Measurements from ENCODE around the gene ZNF830.
"Not testable (repeated sequence)": the region's sequence is repeated elsewhere in the genome, so short reads cannot be mapped to it uniquely, and the experiment has no call there.

Gene ZNF830

DNA sequence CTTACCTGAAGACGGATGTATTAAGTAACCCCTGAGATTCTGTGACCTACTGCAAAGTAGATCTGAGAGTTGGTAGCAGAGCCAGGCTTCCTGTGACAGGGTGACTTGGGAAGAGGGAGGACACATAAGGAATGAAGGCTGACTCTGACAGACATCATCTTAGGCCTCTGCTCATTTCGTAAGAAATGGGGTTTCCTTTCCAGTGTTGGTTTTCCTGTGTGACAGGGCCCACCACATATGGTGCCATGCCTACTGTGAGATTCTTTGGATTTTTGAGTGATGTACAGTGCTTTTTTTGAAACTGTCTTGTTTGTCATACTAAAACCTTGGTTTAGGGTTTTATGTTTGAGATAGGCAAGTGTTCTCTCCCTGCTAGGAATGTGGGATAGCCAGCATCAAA is 31.7 kb downstream of the ZNF830 start:
- no peak for DNase-seq

- no peak for DNase-seq
Measured at GRCh38 chr17:34996422-34997285, 35.3 kb downstream of the ZNF830 start.

DNA sequence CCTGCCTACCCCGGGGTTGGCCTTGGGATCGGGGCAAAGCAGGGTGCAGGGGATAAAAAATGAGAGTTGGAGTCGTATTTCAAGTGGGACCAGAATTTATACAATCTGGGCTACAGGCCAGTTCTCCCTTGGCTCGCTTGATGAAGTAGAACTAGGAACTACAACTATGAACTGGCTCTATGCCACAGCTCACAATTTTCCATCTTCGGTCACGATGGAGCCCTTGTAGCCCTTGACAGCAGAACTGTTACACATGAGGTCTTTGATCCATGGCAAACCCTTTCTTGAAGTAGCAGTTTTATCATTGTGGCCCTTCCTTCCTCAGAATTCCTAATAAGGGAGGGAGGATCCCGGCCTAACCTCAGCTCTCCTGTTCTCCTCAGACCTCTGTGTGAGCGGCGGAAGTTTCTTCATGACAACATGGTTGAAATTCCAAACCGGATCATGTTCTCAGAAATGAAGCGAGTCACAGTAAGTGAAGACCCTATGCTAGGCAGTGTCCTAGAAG is 36.1 kb downstream of the ZNF830 start:
- DNase-seq: peak; percentile 25

- DNase-seq: no peak
Measured at GRCh38 chr17:34998205-34998604, 36.9 kb downstream of the ZNF830 start.

DNA sequence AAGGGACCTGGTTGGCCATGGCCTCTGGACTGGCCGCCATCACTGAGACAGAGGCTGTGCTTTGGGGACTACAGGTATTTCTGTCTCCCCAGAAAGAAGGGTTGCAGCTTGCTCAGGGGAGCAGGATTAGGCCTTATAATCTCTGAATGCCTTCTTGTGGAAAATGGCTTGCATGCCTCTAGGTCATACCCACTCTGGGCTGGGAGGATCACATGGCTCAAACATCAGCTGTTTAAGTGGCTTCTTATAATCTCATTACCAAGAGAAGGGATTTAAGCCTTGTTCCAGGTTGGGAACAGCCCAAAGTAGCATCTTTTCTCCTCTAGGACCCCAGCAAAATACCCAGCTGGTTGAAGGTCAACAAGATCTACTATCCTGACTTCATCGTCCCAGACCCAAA is 38.1 kb downstream of the ZNF830 start:
- DNase-seq: no peak

DNA sequence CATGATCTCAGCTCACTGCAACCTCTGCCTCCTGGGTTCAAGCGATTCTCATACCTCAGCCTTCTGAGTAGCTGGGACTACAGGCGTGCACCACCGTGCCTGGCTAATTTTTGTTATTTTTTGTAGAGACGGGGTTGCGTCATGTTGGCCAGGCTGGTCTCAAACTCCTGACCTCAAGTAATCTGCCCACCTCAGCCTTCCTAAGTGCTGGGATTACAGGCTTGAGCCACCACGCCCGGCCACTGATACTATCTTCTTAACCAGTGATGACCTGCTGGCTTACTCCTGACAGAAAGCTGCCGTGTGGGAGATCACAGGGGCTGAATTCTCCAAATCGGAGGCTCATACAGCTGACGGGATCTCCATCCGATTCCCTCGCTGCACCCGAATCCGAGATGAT is 39.6 kb downstream of the ZNF830 start:
- not testable (repeated sequence) for DNase-seq

DNA sequence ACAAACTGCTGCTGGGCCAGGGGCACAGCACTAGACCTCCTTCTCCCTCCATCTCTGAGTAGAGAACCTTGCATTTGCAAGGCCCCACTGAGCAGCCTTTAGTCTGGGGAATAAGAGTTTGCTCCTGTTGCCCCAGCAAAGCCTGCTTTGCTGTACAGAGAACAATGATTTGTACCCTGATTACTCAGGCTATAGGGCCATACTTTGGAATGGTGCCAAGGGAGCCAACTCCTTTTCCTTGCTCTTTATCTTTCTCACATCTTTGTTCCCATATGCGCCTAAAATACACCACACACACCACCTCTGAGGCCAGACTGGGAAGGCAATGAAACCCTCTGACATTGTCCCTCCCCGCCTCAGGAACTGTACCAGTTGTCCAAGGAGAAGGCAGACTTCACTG is 40.2 kb downstream of the ZNF830 start:
- no peak for DNase-seq

GRCh38 chr17:35002876-35003551 is 41.7 kb downstream of the ZNF830 start:
- no peak for DNase-seq

GRCh38 chr17:35003778-35004177 is 42.4 kb downstream of the ZNF830 start:
- DNase-seq: no peak

DNA sequence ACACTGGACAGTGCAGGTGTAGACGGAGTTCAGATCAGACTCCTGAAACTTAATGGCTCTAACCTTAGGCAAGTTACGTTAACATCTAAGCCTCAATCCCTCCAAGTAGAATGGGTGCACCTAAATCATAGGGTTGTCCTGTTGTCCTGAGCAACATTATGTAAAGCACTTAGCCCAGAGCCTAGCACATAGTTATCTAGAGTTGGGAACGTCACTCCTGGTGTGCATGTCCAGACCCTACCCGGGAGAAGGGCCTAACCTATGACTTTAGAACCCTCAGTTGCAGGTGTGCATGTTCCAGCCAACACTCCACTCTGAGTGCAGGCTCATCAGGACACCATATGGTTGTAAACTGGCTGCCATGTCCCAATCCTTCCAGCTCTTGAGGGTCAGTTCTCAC is 45.0 kb downstream of the ZNF830 start:
- DNase-seq: no peak

DNA sequence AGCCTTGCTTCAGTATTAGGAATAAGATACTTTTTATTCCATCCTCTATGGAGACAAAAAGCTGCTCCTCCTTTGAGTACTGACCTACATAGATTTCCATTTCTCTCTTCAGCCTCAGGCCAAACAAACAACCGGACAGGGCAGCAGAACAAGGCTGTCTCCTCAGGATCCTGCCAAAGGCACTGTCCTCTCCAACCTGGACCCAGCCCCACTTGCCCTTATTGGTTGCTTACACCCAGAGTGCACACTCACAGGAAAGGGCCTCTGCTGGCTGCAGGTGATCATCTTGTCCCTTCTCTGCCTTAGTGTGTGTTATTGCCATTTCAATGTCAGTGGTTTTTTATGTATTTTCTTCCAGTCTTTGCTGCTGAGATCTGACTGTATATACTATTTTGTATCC is 45.6 kb downstream of the ZNF830 start:
- no peak for DNase-seq

DNA sequence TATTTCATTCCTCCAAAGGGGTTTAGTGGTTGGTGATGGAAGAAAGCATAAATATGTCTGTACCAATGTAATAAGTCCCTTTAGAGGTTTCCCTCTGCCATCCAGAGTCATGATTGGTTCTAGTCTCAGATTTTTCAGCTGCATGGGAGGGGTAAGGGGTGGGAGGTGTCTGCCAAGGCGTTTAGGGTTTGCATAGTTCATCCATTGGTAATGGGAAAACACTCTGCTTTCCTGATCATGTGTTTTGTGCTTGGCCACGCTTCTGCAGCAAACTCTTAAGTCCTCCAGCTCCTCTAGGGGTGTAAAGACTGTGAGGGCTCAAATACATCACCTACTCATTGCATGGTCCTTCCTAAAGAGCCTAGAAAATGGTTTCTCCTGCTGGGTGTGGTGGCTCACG is 48.8 kb downstream of the ZNF830 start:
- no peak for DNase-seq

- DNase-seq: no peak
Measured at GRCh38 chr17:35011671-35012216, 50.4 kb downstream of the ZNF830 start.

Data from NCI-H2029 treated with DMSO at 0.1 percent for 48 hours (cell line).